Trophoblast cell (in vitro differentiated cells and primary cell): ENCODE measurements around the gene CPT1B.
A peak's percentile ranks its signal among the peaks of the same experiment; 100 is the strongest.

Experiments used
- DNase-seq, 2 donors: peaks; one replicate each; pipeline ENCODE4 v3.0.0-alpha.2; 2016
- H2AFZ ChIP-seq: 2 replicates; pipeline ENCODE4 v1.6.1; 2013; ENCODE audit warnings: low read length, moderate library complexity, mild to moderate bottlenecking; ENCODE audit not compliant: insufficient read depth, poor library complexity
- H2AK5ac ChIP-seq: 2 replicates; pipeline ENCODE4 v1.6.1; 2013; ENCODE audit warnings: mild to moderate bottlenecking, low read length
- H2BK120ac ChIP-seq: 2 replicates; pipeline ENCODE4 v1.6.1; 2013; ENCODE audit warnings: low read length, mild to moderate bottlenecking, moderate library complexity; ENCODE audit not compliant: insufficient read depth, poor library complexity
- H2BK12ac ChIP-seq: 2 replicates; pipeline ENCODE4 v1.6.1; 2013; ENCODE audit warnings: mild to moderate bottlenecking, low read length, moderate library complexity
- H2BK5ac ChIP-seq: 2 replicates; pipeline ENCODE4 v1.6.1; 2013; ENCODE audit warnings: low read length, low read depth, moderate library complexity, mild to moderate bottlenecking; ENCODE audit not compliant: poor library complexity
- H3K14ac ChIP-seq: 2 replicates; pipeline ENCODE4 v1.6.1; 2013; ENCODE audit warnings: mild to moderate bottlenecking, low read length
- H3K18ac ChIP-seq: 2 replicates; pipeline ENCODE4 v1.6.1; 2013; ENCODE audit warnings: mild to moderate bottlenecking, low read length
- H3K23ac ChIP-seq: 2 replicates; pipeline ENCODE4 v1.6.1; 2013; ENCODE audit warnings: low read length
- H3K27ac ChIP-seq: 2 replicates; pipeline ENCODE4 v1.5.1; 2013; ENCODE audit warnings: low read depth, mild to moderate bottlenecking, inconsistent platforms, low read length, moderate library complexity
- H3K27me3 ChIP-seq: 2 replicates; pipeline ENCODE4 v1.6.1; 2013; ENCODE audit warnings: inconsistent platforms, mild to moderate bottlenecking, low read length, moderate library complexity; ENCODE audit not compliant: insufficient read depth
- H3K36me3 ChIP-seq, 2 experiments: 1 replicate in 1 of 2; 2 replicates in 1 of 2; pipeline ENCODE4 v1.6.1; 2013; ENCODE audit warnings: low read length in 2 of 2, mild to moderate bottlenecking in 2 of 2, moderate library complexity in 1 of 2; ENCODE audit not compliant: insufficient read depth in 2 of 2, control insufficient read depth in 1 of 2
- H3K4ac ChIP-seq: 2 replicates; pipeline ENCODE4 v1.6.1; 2013; ENCODE audit warnings: low read depth, mild to moderate bottlenecking, low read length, moderate library complexity
- H3K4me1 ChIP-seq, 2 experiments: 1 replicate in 1 of 2; 2 replicates in 1 of 2; pipeline ENCODE4 v1.6.1; 2013; ENCODE audit warnings: low read length in 2 of 2, mild to moderate bottlenecking in 2 of 2, moderate library complexity in 1 of 2; ENCODE audit not compliant: insufficient read depth in 2 of 2, control insufficient read depth in 1 of 2
- H3K4me2 ChIP-seq: 2 replicates; pipeline ENCODE4 v1.6.1; 2013; ENCODE audit warnings: inconsistent platforms, mild to moderate bottlenecking, low read length, moderate library complexity
- H3K4me3 ChIP-seq: 2 replicates; pipeline ENCODE4 v1.5.1; 2013; ENCODE audit warnings: mild to moderate bottlenecking, low read depth, low read length, inconsistent platforms
- H3K79me1 ChIP-seq: one replicate; pipeline ENCODE4 v1.6.1; 2013; ENCODE audit warnings: low read length
- H3K79me2 ChIP-seq: 2 replicates; pipeline ENCODE4 v1.6.1; 2013; ENCODE audit warnings: low read length, mild to moderate bottlenecking; ENCODE audit not compliant: control insufficient read depth, insufficient read depth, poor library complexity
- H3K9ac ChIP-seq: 2 replicates; pipeline ENCODE4 v1.6.1; 2013; ENCODE audit warnings: mild to moderate bottlenecking, low read length
- H3K9me3 ChIP-seq: 2 replicates; pipeline ENCODE4 v1.6.1; 2013; ENCODE audit warnings: low read depth, mild to moderate bottlenecking, control low read depth, inconsistent platforms, low read length; ENCODE audit not compliant: insufficient read depth
- H4K12ac ChIP-seq: 2 replicates; pipeline ENCODE4 v1.6.1; 2013; ENCODE audit warnings: low read depth, mild to moderate bottlenecking, low read length, moderate library complexity
- H4K8ac ChIP-seq: 2 replicates; pipeline ENCODE4 v1.6.1; 2013; ENCODE audit warnings: low read depth, mild to moderate bottlenecking, low read length, moderate library complexity
- H4K91ac ChIP-seq: one replicate; pipeline ENCODE4 v1.6.1; 2013; ENCODE audit warnings: low read depth, mild to moderate bottlenecking, low read length, moderate library complexity
- WGBS: extraction: QIAGEN DNeasy Blood & Tissue Kit; methylation state at CpG from one replicate; pipeline ENCODE4 v1.1.7; 2013; ENCODE audit warnings: missing lambda C conversion rate; ENCODE audit not compliant: insufficient read length, insufficient coverage; ENCODE audit errors: extremely low coverage; 5-methylcytosine and 5-hydroxymethylcytosine counted together

CPT1B gene

DNA sequence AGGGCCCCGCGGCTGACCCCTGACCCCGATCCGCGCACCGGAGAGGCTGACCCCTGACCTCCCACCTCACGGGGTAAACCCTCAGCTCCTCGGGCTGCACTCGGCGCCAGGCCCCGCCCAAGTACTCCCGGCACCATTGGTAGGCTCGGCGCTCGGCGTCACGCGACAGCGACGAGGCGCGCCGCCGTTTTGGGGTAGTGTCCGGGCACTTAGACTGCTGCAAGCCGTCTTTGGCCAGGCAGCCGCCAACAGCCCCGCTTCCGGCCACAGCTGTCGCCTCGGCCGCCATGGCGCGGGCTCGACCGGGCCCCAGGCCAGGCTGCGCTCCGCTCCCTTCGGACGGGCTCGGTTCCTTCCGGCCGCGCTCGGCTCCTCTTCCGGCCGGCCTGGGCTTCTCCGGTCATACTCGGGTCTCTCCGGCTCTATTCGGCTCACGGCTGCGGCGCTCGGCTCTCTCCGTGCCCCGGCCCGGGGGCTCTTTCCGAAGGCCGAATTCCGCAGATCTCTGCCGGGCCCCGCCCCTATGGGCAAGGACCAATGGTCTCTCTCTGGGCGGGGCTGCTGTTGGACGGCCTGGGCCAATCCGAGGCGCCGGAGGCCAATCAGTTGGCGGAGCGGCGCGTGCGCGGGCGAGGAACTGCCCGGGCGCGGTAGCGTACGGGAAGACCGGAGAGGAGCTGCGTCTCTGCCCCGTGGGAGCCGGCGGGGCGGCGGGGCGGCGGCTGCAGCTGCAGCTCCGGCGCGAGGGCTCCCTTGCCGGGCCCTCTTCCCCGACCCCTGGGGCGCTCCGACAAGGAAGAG is 4.5 kb upstream of the CPT1B start, which contains the start of gene CHKB:
Gene CHKB, minus strand, starts transcription at position 357 of the 801 bp plus-strand sequence. Its CDS starts 68 bp downstream, at position 289.
- Histone ChIP-seq H3K27me3 (no peaks in the 10 kb centered on the region), H2AK5ac (peak within 1 kb of the TSS; percentile 81), H3K14ac (peak within 1 kb of the TSS; percentile 99), H3K23ac (peak within 1 kb of the TSS; percentile 3), H3K4ac (peak within 1 kb of the TSS; percentile 90), H2AFZ (peak within 1 kb of the TSS; percentile 96), H3K9me3 (no peaks in the 10 kb centered on the region), H3K18ac (peak within 1 kb of the TSS; percentile 99), H3K4me3 (peak within 1 kb of the TSS; percentile 87), H3K27ac (peak within 1 kb of the TSS; percentile 98), H3K79me1 (peaks cover 8% of the 10 kb centered on the region), H2BK120ac (peak within 1 kb of the TSS; percentile 98), H3K36me3 (peaks cover 22 to 26% of the 10 kb centered on the region in 2 experiments), H3K4me2 (peak within 1 kb of the TSS; percentile 96), H2BK5ac (peak within 1 kb of the TSS; percentile 97), H4K8ac (peak within 1 kb of the TSS; percentile 99), H2BK12ac (no peak within 1 kb of the TSS), H4K12ac (peak within 1 kb of the TSS; percentile 97), H3K4me1 (peaks cover 21 to 25% of the 10 kb centered on the region in 2 experiments), H4K91ac (peak within 1 kb of the TSS; percentile 98), H3K9ac (peak within 1 kb of the TSS; percentile 95), H3K79me2 (peaks cover 8% of the 10 kb centered on the region)
- no CpG with 5 or more reads among the region's 96 CpGs for WGBS
- DNase-seq = peak; percentile 98 to 100

- H3K4me1 ChIP-seq = peaks cover 16 to 19% of the 10 kb centered on the region in 2 experiments
- peak; percentile 83 to 86 for DNase-seq
Measured at GRCh38 chr22:50581950-50582492, 3.8 kb upstream of the CPT1B start.

GRCh38 chr22:50581031-50581949 is 3.1 kb upstream of the CPT1B start:
- Histone ChIP-seq H2BK12ac (no peak overlapping the region), H3K4me1 (peaks cover 15 to 19% of the 10 kb centered on the region in 2 experiments), H3K9me3 (no peaks in the 10 kb centered on the region), H2AFZ (no peak overlapping the region), H4K12ac (peak overlapping the region; percentile 6), H3K18ac (no peak overlapping the region), H3K27ac (no peak overlapping the region), H3K4me2 (peak overlapping the region; percentile 96), H3K4me3 (peak overlapping the region; percentile 87), H2AK5ac (peak overlapping the region; percentile 22), H3K36me3 (peaks cover 33 to 37% of the 10 kb centered on the region in 2 experiments), H3K23ac (no peak overlapping the region), H3K79me1 (peaks cover 8% of the 10 kb centered on the region), H4K8ac (peak overlapping the region; percentile 99), H3K79me2 (peaks cover 8% of the 10 kb centered on the region), H2BK5ac (no peak overlapping the region), H2BK120ac (no peak overlapping the region), H3K9ac (no peak overlapping the region), H3K27me3 (no peaks in the 10 kb centered on the region), H3K4ac (peak overlapping the region; percentile 12), H3K14ac (no peak overlapping the region), H4K91ac (no peak overlapping the region)
- no CpG with 5 or more reads among the region's 22 CpGs for WGBS
- no peak for DNase-seq

More at GRCh38 chr22:50581950-50582492, 3.8 kb upstream of the CPT1B start:
- no CpG with 5 or more reads among the region's 39 CpGs for WGBS
- Histone ChIP-seq H4K12ac (peak overlapping the region; percentile 97), H2BK120ac (peak overlapping the region; percentile 98), H3K9ac (peak overlapping the region; percentile 95), H2AK5ac (peak overlapping the region; percentile 81), H3K36me3 (peaks cover 28 to 31% of the 10 kb centered on the region in 2 experiments), H3K79me1 (peaks cover 8% of the 10 kb centered on the region), H3K23ac (peak overlapping the region; percentile 3), H2BK5ac (peak overlapping the region; percentile 97), H3K27ac (peak overlapping the region; percentile 98), H3K14ac (peak overlapping the region; percentile 99), H3K27me3 (no peaks in the 10 kb centered on the region), H4K8ac (peak overlapping the region; percentile 99), H4K91ac (peak overlapping the region; percentile 98), H3K4ac (peak overlapping the region; percentile 90), H3K4me3 (peak overlapping the region; percentile 87), H2BK12ac (no peak overlapping the region), H3K9me3 (no peaks in the 10 kb centered on the region), H3K18ac (peak overlapping the region; percentile 99), H3K4me2 (peak overlapping the region; percentile 96), H3K79me2 (peaks cover 8% of the 10 kb centered on the region), H2AFZ (peak overlapping the region; percentile 96)

GRCh38 chr22:50579752-50580151 is 1.5 kb upstream of the CPT1B start:
- H3K79me2 ChIP-seq = peaks cover 8% of the 10 kb centered on the region
- no peak overlapping the region for H4K91ac ChIP-seq
- no peak overlapping the region for H3K18ac ChIP-seq
- no peak overlapping the region for H3K4me2 ChIP-seq
- no peak overlapping the region for H2BK120ac ChIP-seq
- no CpG with 5 or more reads among the region's 4 CpGs for WGBS
- H3K27ac ChIP-seq = no peak overlapping the region
- H3K4me3 ChIP-seq = no peak overlapping the region
- no peak overlapping the region for H3K4ac ChIP-seq
- no peaks in the 10 kb centered on the region for H3K27me3 ChIP-seq
- H3K9me3 ChIP-seq = peaks cover 2% of the 10 kb centered on the region
- H3K23ac ChIP-seq = no peak overlapping the region
- no peak for DNase-seq
- H2AFZ ChIP-seq = no peak overlapping the region
- H4K12ac ChIP-seq = no peak overlapping the region
- peaks cover 8% of the 10 kb centered on the region for H3K79me1 ChIP-seq
- no peak overlapping the region for H3K14ac ChIP-seq
- H3K9ac ChIP-seq = no peak overlapping the region
- no peak overlapping the region for H4K8ac ChIP-seq
- peaks cover 37 to 40% of the 10 kb centered on the region in 2 experiments for H3K36me3 ChIP-seq
- H2BK12ac ChIP-seq = no peak overlapping the region
- H2BK5ac ChIP-seq = no peak overlapping the region
- H3K4me1 ChIP-seq = peaks cover 15 to 17% of the 10 kb centered on the region in 2 experiments
- H2AK5ac ChIP-seq = no peak overlapping the region
